ENCODE data around the gene RANBP6. TPM values are rescaled to one million over a fixed set of nuclear protein-coding genes. Genes with fewer than 3 reads are reported as not detected.

RANBP6 gene
- polyA plus RNA-seq, 1 donor from 2014 or later: 47.6 TPM

DNA sequence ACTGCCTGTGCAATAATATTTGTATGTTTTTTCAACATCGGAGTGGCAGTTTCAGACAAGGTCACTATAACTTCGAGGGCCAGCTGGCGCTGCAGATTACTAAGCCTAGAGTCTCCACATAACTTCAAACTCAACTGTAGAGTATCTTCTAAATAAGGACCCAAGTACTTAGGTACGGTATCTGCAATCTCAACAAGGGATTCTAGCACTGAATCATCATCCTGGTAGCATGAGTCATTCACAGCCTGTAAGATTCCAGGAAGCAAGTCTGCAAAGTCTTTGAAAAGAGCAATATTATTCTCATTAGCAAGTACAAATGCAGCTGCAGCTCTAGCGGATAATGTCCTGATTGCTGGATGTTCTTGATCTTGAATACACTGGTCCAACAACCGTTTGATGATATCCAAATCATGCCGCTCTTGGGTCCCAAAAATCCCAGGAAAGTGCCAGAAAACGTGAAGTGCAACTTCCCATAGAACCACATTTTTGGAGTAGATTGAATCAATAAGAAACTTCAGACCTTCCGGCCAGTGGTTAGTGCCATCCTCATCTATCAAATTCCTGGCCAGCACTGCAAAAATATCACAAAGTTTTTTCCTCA, 654 bp downstream of the RANBP6 start:
- Histone ChIP-seq H2AFZ (ENCODE audit: low read depth, low read length) (peak overlapping the region; percentile 22), H3K27me3 (ENCODE audit: insufficient read depth, low read depth, low read length) (no peaks in the 10 kb centered on the region), H3K4me3 (ENCODE audit: low read length) (peak overlapping the region; percentile 77), H3K9me3 (ENCODE audit: low read length) (no peaks in the 10 kb centered on the region), H3K36me3 (ENCODE audit: insufficient read depth, low read length) (no peaks in the 10 kb centered on the region), H3K27ac (ENCODE audit: low read length) (peak overlapping the region; percentile 83), H3K4me2 (ENCODE audit: low read length) (peak overlapping the region; percentile 98), H3K9me2 (ENCODE audit: insufficient read depth, low read length) (no peaks in the 10 kb centered on the region), H3K9ac (ENCODE audit: low read length) (peak overlapping the region; percentile 84), H4K20me1 (ENCODE audit: insufficient read depth) (no peaks in the 10 kb centered on the region), H3F3A (ENCODE audit: insufficient read depth, low read length, poor library complexity, severe bottlenecking) (no peaks in the 10 kb centered on the region), H3K79me2 (replicated peaks; ENCODE audit: insufficient read depth, low read length) (peaks cover 54% of the 10 kb centered on the region)
- TF ChIP-seq, protein P1, sequence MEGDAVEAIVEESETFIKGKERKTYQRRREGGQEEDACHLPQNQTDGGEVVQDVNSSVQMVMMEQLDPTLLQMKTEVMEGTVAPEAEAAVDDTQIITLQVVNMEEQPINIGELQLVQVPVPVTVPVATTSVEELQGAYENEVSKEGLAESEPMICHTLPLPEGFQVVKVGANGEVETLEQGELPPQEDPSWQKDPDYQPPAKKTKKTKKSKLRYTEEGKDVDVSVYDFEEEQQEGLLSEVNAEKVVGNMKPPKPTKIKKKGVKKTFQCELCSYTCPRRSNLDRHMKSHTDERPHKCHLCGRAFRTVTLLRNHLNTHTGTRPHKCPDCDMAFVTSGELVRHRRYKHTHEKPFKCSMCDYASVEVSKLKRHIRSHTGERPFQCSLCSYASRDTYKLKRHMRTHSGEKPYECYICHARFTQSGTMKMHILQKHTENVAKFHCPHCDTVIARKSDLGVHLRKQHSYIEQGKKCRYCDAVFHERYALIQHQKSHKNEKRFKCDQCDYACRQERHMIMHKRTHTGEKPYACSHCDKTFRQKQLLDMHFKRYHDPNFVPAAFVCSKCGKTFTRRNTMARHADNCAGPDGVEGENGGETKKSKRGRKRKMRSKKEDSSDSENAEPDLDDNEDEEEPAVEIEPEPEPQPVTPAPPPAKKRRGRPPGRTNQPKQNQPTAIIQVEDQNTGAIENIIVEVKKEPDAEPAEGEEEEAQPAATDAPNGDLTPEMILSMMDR (IDR thresholded peaks at IDR 0.05; ENCODE audit: poor library complexity, severe bottlenecking): no peak
- TF ChIP-seq, protein P2, sequence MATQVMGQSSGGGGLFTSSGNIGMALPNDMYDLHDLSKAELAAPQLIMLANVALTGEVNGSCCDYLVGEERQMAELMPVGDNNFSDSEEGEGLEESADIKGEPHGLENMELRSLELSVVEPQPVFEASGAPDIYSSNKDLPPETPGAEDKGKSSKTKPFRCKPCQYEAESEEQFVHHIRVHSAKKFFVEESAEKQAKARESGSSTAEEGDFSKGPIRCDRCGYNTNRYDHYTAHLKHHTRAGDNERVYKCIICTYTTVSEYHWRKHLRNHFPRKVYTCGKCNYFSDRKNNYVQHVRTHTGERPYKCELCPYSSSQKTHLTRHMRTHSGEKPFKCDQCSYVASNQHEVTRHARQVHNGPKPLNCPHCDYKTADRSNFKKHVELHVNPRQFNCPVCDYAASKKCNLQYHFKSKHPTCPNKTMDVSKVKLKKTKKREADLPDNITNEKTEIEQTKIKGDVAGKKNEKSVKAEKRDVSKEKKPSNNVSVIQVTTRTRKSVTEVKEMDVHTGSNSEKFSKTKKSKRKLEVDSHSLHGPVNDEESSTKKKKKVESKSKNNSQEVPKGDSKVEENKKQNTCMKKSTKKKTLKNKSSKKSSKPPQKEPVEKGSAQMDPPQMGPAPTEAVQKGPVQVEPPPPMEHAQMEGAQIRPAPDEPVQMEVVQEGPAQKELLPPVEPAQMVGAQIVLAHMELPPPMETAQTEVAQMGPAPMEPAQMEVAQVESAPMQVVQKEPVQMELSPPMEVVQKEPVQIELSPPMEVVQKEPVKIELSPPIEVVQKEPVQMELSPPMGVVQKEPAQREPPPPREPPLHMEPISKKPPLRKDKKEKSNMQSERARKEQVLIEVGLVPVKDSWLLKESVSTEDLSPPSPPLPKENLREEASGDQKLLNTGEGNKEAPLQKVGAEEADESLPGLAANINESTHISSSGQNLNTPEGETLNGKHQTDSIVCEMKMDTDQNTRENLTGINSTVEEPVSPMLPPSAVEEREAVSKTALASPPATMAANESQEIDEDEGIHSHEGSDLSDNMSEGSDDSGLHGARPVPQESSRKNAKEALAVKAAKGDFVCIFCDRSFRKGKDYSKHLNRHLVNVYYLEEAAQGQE (IDR thresholded peaks at IDR 0.05; ENCODE audit: borderline replicate concordance): no peak
- TF ChIP-seq POLR2AphosphoS5 (IDR thresholded peaks at IDR 0.05) (no peak), EZH2 (IDR thresholded peaks at IDR 0.05; ENCODE audit: borderline replicate concordance, insufficient read depth, low read length, poor library complexity, severe bottlenecking) (no peak), TAF1 (IDR thresholded peaks at IDR 0.05; ENCODE audit: low read depth) (no peak), MXI1 (conservative IDR thresholded peaks at IDR 0.05; ENCODE audit: poor library complexity, severe bottlenecking) (no peak), SMC3 (conservative IDR thresholded peaks at IDR 0.05; ENCODE audit: poor library complexity) (no peak), EP300 (conservative IDR thresholded peaks at IDR 0.05; ENCODE audit: poor library complexity, severe bottlenecking) (no peak), RAD21 (conservative IDR thresholded peaks at IDR 0.05) (no peak)

DNA sequence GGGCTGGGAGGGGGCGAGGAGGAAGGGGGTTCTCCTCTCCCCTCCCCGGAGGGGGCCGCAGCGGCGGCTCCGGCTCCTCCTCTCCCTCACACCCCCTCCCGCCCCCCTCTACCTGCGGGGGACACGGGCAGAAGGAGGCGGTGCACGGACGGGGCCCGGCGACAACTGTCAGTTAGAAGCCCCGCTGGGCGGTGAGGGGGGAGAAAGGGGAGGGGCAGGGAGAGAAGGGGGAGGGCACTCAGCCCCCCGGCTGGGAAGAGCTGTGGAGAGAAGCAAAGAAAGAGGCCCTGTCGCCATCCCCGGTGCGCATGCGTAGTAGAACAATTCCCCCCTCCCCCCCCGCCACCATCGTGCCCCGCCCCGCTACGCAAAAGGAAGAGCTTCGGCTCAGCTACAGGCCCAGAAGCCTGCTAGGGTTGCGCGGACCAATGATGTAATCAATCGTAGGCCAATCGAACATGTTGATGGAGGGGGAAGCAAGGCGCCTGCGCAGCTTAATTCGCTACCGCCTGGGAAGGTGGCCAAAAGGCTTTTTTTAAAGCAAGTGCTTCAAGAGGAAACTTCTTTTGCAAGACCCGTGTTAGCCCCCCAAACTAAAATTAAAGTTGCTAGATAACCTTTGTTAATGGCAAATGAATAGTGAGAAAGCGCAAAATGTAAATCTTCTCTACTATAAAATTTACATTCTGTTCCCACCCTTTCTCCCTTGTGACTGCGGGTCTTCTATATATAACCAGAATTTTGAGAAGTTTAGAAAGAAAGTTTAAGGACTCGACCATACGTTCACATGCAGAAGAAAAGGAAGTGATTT, 7.0 kb downstream of the RANBP6 start:
- peak overlapping the region; percentile 91 for H3K9ac ChIP-seq (ENCODE audit: low read length)
- H3K4me3 ChIP-seq (ENCODE audit: low read length): peak overlapping the region; percentile 93
- TF ChIP-seq TAF1 (IDR thresholded peaks at IDR 0.05; ENCODE audit: low read depth): peak; percentile 47
- TF ChIP-seq EP300 (conservative IDR thresholded peaks at IDR 0.05; ENCODE audit: poor library complexity, severe bottlenecking): peak; percentile 74
- TF ChIP-seq MXI1 (conservative IDR thresholded peaks at IDR 0.05; ENCODE audit: poor library complexity, severe bottlenecking): no peak
- TF ChIP-seq, protein P2 (IDR thresholded peaks at IDR 0.05; ENCODE audit: borderline replicate concordance): peak; percentile 65
- peak; percentile 73 for TF ChIP-seq POLR2AphosphoS5 (IDR thresholded peaks at IDR 0.05)
- TF ChIP-seq RAD21 (conservative IDR thresholded peaks at IDR 0.05): no peak
- TF ChIP-seq SMC3 (conservative IDR thresholded peaks at IDR 0.05; ENCODE audit: poor library complexity): no peak
- H4K20me1 ChIP-seq (ENCODE audit: insufficient read depth): peaks cover 12% of the 10 kb centered on the region
- H3K4me2 ChIP-seq (ENCODE audit: low read length): peak overlapping the region; percentile 53
- peak overlapping the region; percentile 40 for H2AFZ ChIP-seq (ENCODE audit: low read depth, low read length)
- H3K36me3 ChIP-seq (ENCODE audit: insufficient read depth, low read length): no peaks in the 10 kb centered on the region
- H3F3A ChIP-seq (ENCODE audit: insufficient read depth, low read length, poor library complexity, severe bottlenecking): no peaks in the 10 kb centered on the region
- H3K79me2 ChIP-seq (replicated peaks; ENCODE audit: insufficient read depth, low read length): peaks cover 73% of the 10 kb centered on the region
- peak overlapping the region; percentile 92 for H3K27ac ChIP-seq (ENCODE audit: low read length)
- no peaks in the 10 kb centered on the region for H3K27me3 ChIP-seq (ENCODE audit: insufficient read depth, low read depth, low read length)
- no peaks in the 10 kb centered on the region for H3K9me2 ChIP-seq (ENCODE audit: insufficient read depth, low read length)
- H3K9me3 ChIP-seq (ENCODE audit: low read length): no peaks in the 10 kb centered on the region

Data from neural cell (in vitro differentiated cells).